B cell (primary cell): Measurements from ENCODE around the gene TANC1. TPM values are rescaled to one million over a fixed set of nuclear protein-coding genes. Genes with fewer than 3 reads are reported as not detected.
A peak's percentile ranks its signal among the peaks of the same experiment; 100 is the strongest.

ENCODE experiments used
- ATAC-seq: fragments of 200-7000 bp; cut with Tn5 transposase; one replicate; pipeline ENCODE4 v1.10.0; 2021; ENCODE audit warnings: low read depth, mild to moderate bottlenecking, moderate number of reproducible peaks, moderate library complexity
- CTCF ChIA-PET: fragments of 350-600 bp; sonication (Branson Sonifier 250); formaldehyde crosslinking; loops from one replicate; lab custom pipeline; 2021; ENCODE audit warnings: antibody characterized with exemption, inconsistent platforms; lab: Charles Lee
- POLR2A ChIA-PET: fragments of 350-600 bp; sonication (Branson Sonifier 250); formaldehyde crosslinking; loops from one replicate; lab custom pipeline; 2021; ENCODE audit warnings: antibody characterized with exemption; lab: Charles Lee
- DNase-seq: peaks from one replicate; pipeline ENCODE4 v3.0.0; 2013
- H2AFZ ChIP-seq: 2 replicates; pipeline ENCODE4 v1.6.1; 2012; ENCODE audit warnings: mild to moderate bottlenecking, low read depth, low read length; ENCODE audit not compliant: insufficient read depth, poor library complexity, severe bottlenecking
- H3K27ac ChIP-seq, 2 donors: 1 replicate in 1 of 2; 2 replicates in 1 of 2; pipeline ENCODE4 v1.5.1; 2012 to 2013; ENCODE audit warnings: low read length in 2 of 2, mild to moderate bottlenecking in 2 of 2, moderate library complexity in 1 of 2
- H3K27me3 ChIP-seq, 4 experiments: fragments of 200-600 bp in 1 of 4; sonication (generic) in 1 of 4; replicated peaks in 1 of 4; 1 replicate in 2 of 4; 2 replicates in 2 of 4; pipeline versions ENCODE4 v1.6.1 to v1.7.0; 2013 to 2016; ENCODE audit warnings: low read length in 3 of 4, mild to moderate bottlenecking in 2 of 4, mixed read lengths in 1 of 4, moderate library complexity in 1 of 4; ENCODE audit not compliant: insufficient read depth in 4 of 4, control insufficient read depth in 3 of 4; ENCODE audit errors: control extremely low read depth in 1 of 4
- H3K36me3 ChIP-seq, 2 experiments: replicated peaks in 1 of 2; 1 replicate in 1 of 2; 2 replicates in 1 of 2; pipeline versions ENCODE4 v1.6.1 to v1.7.1; 2013; ENCODE audit warnings: low read length in 1 of 2; ENCODE audit not compliant: insufficient read depth in 2 of 2, control insufficient read depth in 1 of 2; ENCODE audit errors: control extremely low read depth in 1 of 2, extremely low read depth in 1 of 2
- H3K4me1 ChIP-seq, 2 donors: fragments of 200-600 bp in 1 of 2; sonication (generic) in 1 of 2; 1 replicate in 1 of 2; 2 replicates in 1 of 2; pipeline versions ENCODE4 v1.5.1 to v1.6.1; 2013 to 2017; ENCODE audit warnings: low read length in 2 of 2; ENCODE audit not compliant: control insufficient read depth in 2 of 2, insufficient read depth in 2 of 2
- H3K4me2 ChIP-seq: replicated peaks from 2 replicates; pipeline ENCODE3; 2012; ENCODE audit warnings: mild to moderate bottlenecking, low read depth, low read length; ENCODE audit not compliant: poor library complexity, severe bottlenecking
- H3K4me3 ChIP-seq, 5 experiments: fragments of 200-600 bp in 1 of 5; sonication (generic) in 1 of 5; 1 replicate in 3 of 5; 2 replicates in 2 of 5; pipeline versions ENCODE4 v1.5.1 to v1.7.0; 2011 to 2016; ENCODE audit warnings: low read length in 4 of 5, mild to moderate bottlenecking in 4 of 5, low read depth in 2 of 5, control low read depth in 1 of 5, moderate library complexity in 1 of 5; ENCODE audit not compliant: insufficient read depth in 1 of 5; ENCODE audit errors: control extremely low read depth in 1 of 5, extremely low read depth in 1 of 5
- H3K79me2 ChIP-seq: fragments of 200-600 bp; sonication (generic); one replicate; pipeline ENCODE4 v1.6.0; 2016; ENCODE audit warnings: low read length; ENCODE audit not compliant: control insufficient read depth, insufficient read depth
- H3K9ac ChIP-seq: fragments of 200-600 bp; sonication (generic); 2 replicates; pipeline ENCODE4 v1.6.1; 2017; ENCODE audit warnings: mild to moderate bottlenecking, low read length, moderate library complexity
- H3K9me3 ChIP-seq, 3 donors: one replicate each; pipeline versions ENCODE4 v1.6.1 to v1.7.1; 2013; ENCODE audit warnings: low read length in 2 of 3; ENCODE audit not compliant: control insufficient read depth in 2 of 3, insufficient read depth in 1 of 3; ENCODE audit errors: control extremely low read depth in 1 of 3
- H4K20me1 ChIP-seq: 2 replicates; pipeline ENCODE4 v1.6.0; 2012; ENCODE audit warnings: mild to moderate bottlenecking, low read length; ENCODE audit not compliant: insufficient read depth, control insufficient read depth, poor library complexity, severe bottlenecking
- H3K27ac Mint-ChIP-seq: one replicate; pipeline ENCODE4 v1.8.0; 2021; ENCODE audit warnings: mixed read lengths
- H3K27me3 Mint-ChIP-seq: one replicate; pipeline ENCODE4 v1.8.0; 2021; ENCODE audit warnings: mixed read lengths
- H3K4me1 Mint-ChIP-seq: one replicate; pipeline ENCODE4 v1.8.0; 2021; ENCODE audit warnings: mixed read lengths
- H3K4me3 Mint-ChIP-seq: one replicate; pipeline ENCODE4 v1.8.0; 2021; ENCODE audit warnings: mixed read lengths
- H3K9me3 Mint-ChIP-seq: one replicate; pipeline ENCODE4 v1.8.0; 2022; ENCODE audit warnings: mixed read lengths; ENCODE audit not compliant: insufficient read depth
- CTCF ChIP-seq: fragments of 200-600 bp; IDR thresholded peaks from one replicate; pipeline ENCODE4 v1.8.0; 2022; ENCODE audit warnings: antibody characterized with exemption, mild to moderate bottlenecking
- EZH2 ChIP-seq: IDR thresholded peaks from 2 replicates; pipeline ENCODE4 v1.6.1; 2012; ENCODE audit warnings: borderline replicate concordance, low read depth, mild to moderate bottlenecking, moderate library complexity, low read length; ENCODE audit not compliant: insufficient read depth, poor library complexity, severe bottlenecking
- WGBS: methylation state at CpG from one replicate; pipeline ENCODE4 v1.1.5; 2013; ENCODE audit warnings: missing lambda C conversion rate; ENCODE audit not compliant: insufficient coverage; 5-methylcytosine and 5-hydroxymethylcytosine counted together
- intact Hi-C: fragments of 100-400 bp; cut with micrococcal nuclease; formaldehyde crosslinking; loops from one replicate; pipeline ENCODE4 v1.10.0; 2022
- polyA plus RNA-seq: library from polyadenylated mRNA; depleted of rRNA; stranded (reverse); fragments of >200 nt; gene quantifications from 2 replicates; pipeline ENCODE4 v1.2.3, GENCODE V29; 2012
- total RNA-seq, 2 donors: library from RNA; stranded (reverse); fragments of 120-200 nt in 1 of 2; gene quantifications; 1 replicate in 1 of 2; 2 replicates in 1 of 2; pipeline versions ENCODE4 v1.2.3 to v1.2.4, GENCODE V29; 2013 to 2022

The TANC1 gene
- total and polyA plus RNA-seq, 2 donors (not counting 1 experiment from before 2014, with no cell fraction given), result 0.13 TPM; not detected in 1

GRCh38 chr2:159160954-159161353 lies 192.5 kb downstream of the TANC1 start:
- H3K36me3 ChIP-seq, result no peaks in the 10 kb centered on the region
- no peaks in the 10 kb centered on the region for H4K20me1 ChIP-seq
- Mint-ChIP-seq H3K27ac (no peak overlapping the region), H3K27me3 (peaks cover 17% of the 10 kb centered on the region), H3K9me3 (no peaks in the 10 kb centered on the region), H3K4me3 (no peak overlapping the region), H3K4me1 (peaks cover 12% of the 10 kb centered on the region)
- POLR2A ChIA-PET, result no interaction called here
- peak overlapping the region; percentile 70 for H2AFZ ChIP-seq
- H3K27ac ChIP-seq, result no peak overlapping the region
- H3K9me3 ChIP-seq, result no peaks in the 10 kb centered on the region
- H3K79me2 ChIP-seq, result no peaks in the 10 kb centered on the region
- H3K4me1 ChIP-seq, result peaks cover 0 to 3% of the 10 kb centered on the region in 2 donors
- intact Hi-C loops, result no loop called here
- WGBS, result 0% methylated on average over 2 of the region's 3 CpGs
- ATAC-seq, result no peak
- H3K9ac ChIP-seq, result no peak overlapping the region
- TF ChIP-seq EZH2 (no peak), CTCF (no peak)
- CTCF ChIA-PET, result no interaction called here
- H3K4me3 ChIP-seq, result no peak overlapping the region
- H3K4me2 ChIP-seq, result peak overlapping the region; percentile 13
- H3K27me3 ChIP-seq, result no peaks in the 10 kb centered on the region
- DNase-seq, result no peak

- Mint-ChIP-seq H3K4me1 (peaks cover 12% of the 10 kb centered on the region), H3K9me3 (no peaks in the 10 kb centered on the region), H3K4me3 (no peak overlapping the region), H3K27ac (no peak overlapping the region), H3K27me3 (peaks cover 3% of the 10 kb centered on the region)
- no peaks in the 10 kb centered on the region for H3K36me3 ChIP-seq
- CTCF ChIA-PET, result no interaction called here
- intact Hi-C loops, result no loop called here
- H3K4me1 ChIP-seq, result peaks cover 0 to 3% of the 10 kb centered on the region in 2 donors
- WGBS, result 0% methylated on average over 3 of the region's 6 CpGs
- H3K27me3 ChIP-seq, result no peaks in the 10 kb centered on the region
- H3K4me3 ChIP-seq, result no peak overlapping the region
- H3K9ac ChIP-seq, result no peak overlapping the region
- H3K79me2 ChIP-seq, result no peaks in the 10 kb centered on the region
- H3K27ac ChIP-seq, result no peak overlapping the region
- no peaks in the 10 kb centered on the region for H4K20me1 ChIP-seq
- DNase-seq (no peak), ATAC-seq (no peak)
- H2AFZ ChIP-seq, result peak overlapping the region; percentile 40
- H3K9me3 ChIP-seq, result peaks cover 0 to 4% (median 0%) of the 10 kb centered on the region in 3 donors
- TF ChIP-seq EZH2 (no peak), CTCF (no peak)
- H3K4me2 ChIP-seq, result no peak overlapping the region
- POLR2A ChIA-PET, result no interaction called here
Observed at GRCh38 chr2:159163930-159164329, 195.5 kb downstream of the TANC1 start.
